ENCODE data around the gene SLC26A11.

GRCh38 chr17:80191865-80192661 lies 28.2 kb upstream of the SLC26A11 start:
- TF ChIP-seq CTCF (optimal IDR thresholded peaks at IDR 0.05 in 1 of 3, IDR thresholded peaks at IDR 0.05 in 1 of 3, conservative IDR thresholded peaks at IDR 0.05 in 1 of 3; ENCODE audit: extremely low read depth in 1 of 3, insufficient read depth in 2 of 3, low read length in 3 of 3) (no peak), EZH2 (IDR thresholded peaks at IDR 0.05; ENCODE audit: low read length) (no peak)
